ENCODE data around the gene CPSF4L. TPM values are rescaled to one million over a fixed set of nuclear protein-coding genes. Genes with fewer than 3 reads are reported as not detected.

The CPSF4L gene
- polyA plus RNA-seq, 3 donors, result not detected

DNA sequence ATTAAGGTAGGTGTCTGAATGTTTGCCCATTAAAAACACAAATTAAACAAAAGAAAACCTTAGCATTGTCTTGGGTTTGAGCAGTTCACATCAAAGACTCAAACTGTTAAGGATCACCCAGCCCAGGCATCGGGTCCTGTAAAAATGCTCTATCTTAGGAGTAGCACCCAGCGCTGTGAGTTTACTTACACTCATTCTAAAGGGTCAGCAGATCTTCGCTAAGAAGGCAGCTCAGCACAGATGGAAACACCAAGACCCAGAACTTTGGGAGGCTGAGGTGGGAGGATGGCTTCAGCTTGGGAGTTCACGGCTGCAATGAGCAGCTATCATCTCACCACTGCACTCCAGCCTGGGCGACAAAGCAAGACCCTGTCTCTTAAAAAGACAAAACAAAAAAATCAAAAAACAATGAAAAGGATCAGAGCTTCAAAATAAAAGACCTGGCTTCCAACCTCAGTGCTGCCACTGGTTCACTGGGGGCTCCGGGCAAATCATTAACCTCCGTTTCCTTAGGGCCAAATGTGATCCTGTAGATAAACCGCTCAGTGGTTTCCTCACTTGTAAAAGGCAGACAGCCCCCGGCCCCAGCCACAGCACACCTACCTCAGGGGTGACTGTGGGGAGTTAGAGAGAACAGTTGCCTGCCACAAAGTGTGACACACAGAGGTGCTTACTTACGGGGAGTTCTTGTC is 57.7 kb downstream of the CPSF4L start:
- no peak overlapping the region for H3K4me3 Mint-ChIP-seq
- H3K9me3 ChIP-seq (replicated peaks in 1 of 2; ENCODE audit: control insufficient read depth in 1 of 2, insufficient read depth in 1 of 2, low read length in 2 of 2), result no peaks in the 10 kb centered on the region
- H2AFZ ChIP-seq (ENCODE audit: insufficient read depth, low read depth, low read length, poor library complexity, severe bottlenecking), result no peak overlapping the region
- no peaks in the 10 kb centered on the region for H3K79me2 ChIP-seq (ENCODE audit: insufficient read depth, low read length)
- H3K9ac ChIP-seq (ENCODE audit: insufficient read depth, low read length, poor library complexity, severe bottlenecking), result no peak overlapping the region
- no peak overlapping the region for H3K27ac ChIP-seq (ENCODE audit: low read depth in 1 of 2, low read length in 2 of 2)
- no peak overlapping the region for H3K4me2 ChIP-seq (replicated peaks; ENCODE audit: extremely low read depth, low read length, poor library complexity, severe bottlenecking)
- peaks cover 0 to 2% (median 0%) of the 10 kb centered on the region in 3 donors for H3K27me3 Mint-ChIP-seq (ENCODE audit: low read depth in 3 of 3)
- WGBS (ENCODE audit: insufficient coverage), result 30% methylated on average over 5 of the region's 10 CpGs
- H3K36me3 Mint-ChIP-seq, result peaks cover 94 to 99% of the 10 kb centered on the region in 2 donors
- H3K36me3 ChIP-seq (replicated peaks in 1 of 2; ENCODE audit: control insufficient read depth in 1 of 2, insufficient read depth in 2 of 2, low read length in 2 of 2), result peaks cover 93 to 100% of the 10 kb centered on the region in 2 donors
- intact Hi-C loops (cut with micrococcal nuclease), result no loop called here
- H3K9me3 Mint-ChIP-seq, result peaks cover 0 to 3% (median 0%) of the 10 kb centered on the region in 7 donors
- no peak overlapping the region for H3K4me3 ChIP-seq (replicated peaks in 1 of 3; ENCODE audit: low read depth in 2 of 3, low read length in 3 of 3)
- H3K27me3 ChIP-seq (ENCODE audit: control insufficient read depth in 2 of 2, insufficient read depth in 2 of 2, low read length in 2 of 2), result no peaks in the 10 kb centered on the region
- TF ChIP-seq, protein P1, sequence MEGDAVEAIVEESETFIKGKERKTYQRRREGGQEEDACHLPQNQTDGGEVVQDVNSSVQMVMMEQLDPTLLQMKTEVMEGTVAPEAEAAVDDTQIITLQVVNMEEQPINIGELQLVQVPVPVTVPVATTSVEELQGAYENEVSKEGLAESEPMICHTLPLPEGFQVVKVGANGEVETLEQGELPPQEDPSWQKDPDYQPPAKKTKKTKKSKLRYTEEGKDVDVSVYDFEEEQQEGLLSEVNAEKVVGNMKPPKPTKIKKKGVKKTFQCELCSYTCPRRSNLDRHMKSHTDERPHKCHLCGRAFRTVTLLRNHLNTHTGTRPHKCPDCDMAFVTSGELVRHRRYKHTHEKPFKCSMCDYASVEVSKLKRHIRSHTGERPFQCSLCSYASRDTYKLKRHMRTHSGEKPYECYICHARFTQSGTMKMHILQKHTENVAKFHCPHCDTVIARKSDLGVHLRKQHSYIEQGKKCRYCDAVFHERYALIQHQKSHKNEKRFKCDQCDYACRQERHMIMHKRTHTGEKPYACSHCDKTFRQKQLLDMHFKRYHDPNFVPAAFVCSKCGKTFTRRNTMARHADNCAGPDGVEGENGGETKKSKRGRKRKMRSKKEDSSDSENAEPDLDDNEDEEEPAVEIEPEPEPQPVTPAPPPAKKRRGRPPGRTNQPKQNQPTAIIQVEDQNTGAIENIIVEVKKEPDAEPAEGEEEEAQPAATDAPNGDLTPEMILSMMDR (IDR thresholded peaks at IDR 0.05), result no peak
- DNase-seq, result no peak
- peaks cover 18% of the 10 kb centered on the region for H4K20me1 ChIP-seq (ENCODE audit: insufficient read depth, low read length)
- peaks cover 3% of the 10 kb centered on the region for H3K4me1 Mint-ChIP-seq
- no peaks in the 10 kb centered on the region for H3K4me1 ChIP-seq (ENCODE audit: control insufficient read depth in 1 of 2, insufficient read depth in 2 of 2, low read length in 2 of 2)
- peak overlapping the region in 1 of 7 donors; percentile 19 for H3K27ac Mint-ChIP-seq

GRCh38 chr17:73203135-73203787 is 58.4 kb downstream of the CPSF4L start:
- Mint-ChIP-seq H3K27ac (no peak overlapping the region), H3K9me3 (peaks cover 0 to 3% (median 0%) of the 10 kb centered on the region in 7 donors), H3K27me3 (ENCODE audit: low read depth in 3 of 3) (peaks cover 0 to 2% (median 0%) of the 10 kb centered on the region in 3 donors), H3K4me3 (no peak overlapping the region), H3K4me1 (peaks cover 3% of the 10 kb centered on the region), H3K36me3 (peaks cover 94 to 99% of the 10 kb centered on the region in 2 donors)
- Histone ChIP-seq H3K9ac (ENCODE audit: insufficient read depth, low read length, poor library complexity, severe bottlenecking) (no peak overlapping the region), H3K4me2 (replicated peaks; ENCODE audit: extremely low read depth, low read length, poor library complexity, severe bottlenecking) (no peak overlapping the region), H3K79me2 (ENCODE audit: insufficient read depth, low read length) (no peaks in the 10 kb centered on the region), H3K9me3 (replicated peaks in 1 of 2; ENCODE audit: control insufficient read depth in 1 of 2, insufficient read depth in 1 of 2, low read length in 2 of 2) (no peaks in the 10 kb centered on the region), H4K20me1 (ENCODE audit: insufficient read depth, low read length) (peaks cover 17% of the 10 kb centered on the region), H2AFZ (ENCODE audit: insufficient read depth, low read depth, low read length, poor library complexity, severe bottlenecking) (no peak overlapping the region), H3K27ac (ENCODE audit: low read depth in 1 of 2, low read length in 2 of 2) (no peak overlapping the region), H3K4me3 (replicated peaks in 1 of 3; ENCODE audit: low read depth in 2 of 3, low read length in 3 of 3) (no peak overlapping the region), H3K36me3 (replicated peaks in 1 of 2; ENCODE audit: control insufficient read depth in 1 of 2, insufficient read depth in 2 of 2, low read length in 2 of 2) (peaks cover 93 to 100% of the 10 kb centered on the region in 2 donors), H3K4me1 (ENCODE audit: control insufficient read depth in 1 of 2, insufficient read depth in 2 of 2, low read length in 2 of 2) (no peaks in the 10 kb centered on the region), H3K27me3 (ENCODE audit: control insufficient read depth in 2 of 2, insufficient read depth in 2 of 2, low read length in 2 of 2) (no peaks in the 10 kb centered on the region)
- intact Hi-C loops (cut with micrococcal nuclease), result no loop called here
- TF ChIP-seq, protein P1 (IDR thresholded peaks at IDR 0.05), result no peak
- 12% methylated on average over 5 of the region's 8 CpGs for WGBS (ENCODE audit: insufficient coverage)
- no peak for DNase-seq

Data from CD14-positive monocyte (primary cell).